PC-9 (cell line): ENCODE results near the gene FADS3. TPM values are rescaled to one million over a fixed set of nuclear protein-coding genes. Genes with fewer than 3 reads are reported as not detected.

ENCODE experiments used
- BruUV-seq: library from RNA; stranded (reverse); fragments of 400-500 nt; replicated peaks from 2 replicates; lab custom pipeline; 2021; lab: Mats Ljungman, UMichigan
- CTCF ChIA-PET: fragments of 300-600 bp; sonication (Branson Sonifier 250); formaldehyde crosslinking; loops from one replicate; lab custom pipeline; 2022; ENCODE audit warnings: antibody characterized with exemption; lab: Charles Lee
- POLR2A ChIA-PET: fragments of 300-600 bp; sonication (Branson Sonifier 250); formaldehyde crosslinking; loops from one replicate; lab custom pipeline; 2022; ENCODE audit warnings: antibody characterized with exemption; ENCODE audit not compliant: unreplicated experiment; lab: Charles Lee
- DNase-seq, 2 experiments: peaks; one replicate each; pipeline versions ENCODE4 v3.0.0 to v3.0.0-alpha.2; 2015 to 2022; ENCODE audit warnings: mixed read lengths in 1 of 2
- H2AFZ ChIP-seq: fragments of 200-600 bp; sonication (generic); 2 replicates; pipeline ENCODE4 v1.8.1; 2017; ENCODE audit warnings: antibody characterized with exemption
- H3F3A ChIP-seq: fragments of 200-600 bp; sonication (generic); 2 replicates; pipeline ENCODE4 v1.8.1; 2017; ENCODE audit warnings: antibody characterized with exemption, mild to moderate bottlenecking, low read depth; ENCODE audit not compliant: insufficient read depth
- H3K27ac ChIP-seq: fragments of 200-600 bp; sonication (generic); 2 replicates; pipeline ENCODE4 v1.6.1; 2016; ENCODE audit warnings: mixed run types
- H3K27me3 ChIP-seq: fragments of 200-600 bp; sonication (generic); 2 replicates; pipeline ENCODE4 v1.6.1; 2016; ENCODE audit warnings: low read depth, mixed run types; ENCODE audit not compliant: insufficient read depth
- H3K36me3 ChIP-seq: fragments of 200-600 bp; sonication (generic); 2 replicates; pipeline ENCODE4 v1.6.1; 2016; ENCODE audit warnings: low read depth, mixed run types
- H3K4me1 ChIP-seq: fragments of 200-600 bp; sonication (generic); replicated peaks from 2 replicates; pipeline ENCODE4 v1.6.1; 2016; ENCODE audit warnings: mixed run types; ENCODE audit not compliant: insufficient read depth
- H3K4me2 ChIP-seq: fragments of 200-600 bp; sonication (generic); 2 replicates; pipeline ENCODE4 v1.6.1; 2017; ENCODE audit warnings: mixed run types
- H3K4me3 ChIP-seq: fragments of 200-600 bp; sonication (generic); 2 replicates; pipeline ENCODE4 v1.6.1; 2016; ENCODE audit warnings: mixed run types
- H3K79me2 ChIP-seq: fragments of 200-600 bp; sonication (generic); 2 replicates; pipeline ENCODE4 v1.6.1; 2017; ENCODE audit warnings: low read depth, mixed run types
- H3K9me2 ChIP-seq: fragments of 200-600 bp; sonication (generic); 2 replicates; pipeline ENCODE4 v1.8.1; 2017; ENCODE audit warnings: mild to moderate bottlenecking; ENCODE audit not compliant: insufficient read depth
- H3K9me3 ChIP-seq: fragments of 200-600 bp; sonication (generic); 2 replicates; pipeline ENCODE4 v1.8.1; 2016; ENCODE audit warnings: low read depth; ENCODE audit not compliant: insufficient read depth
- H4K20me1 ChIP-seq: fragments of 200-600 bp; sonication (generic); 2 replicates; pipeline ENCODE4 v1.8.1; 2017; ENCODE audit not compliant: insufficient read depth
- EZH2 ChIP-seq: fragments of 200-600 bp; sonication (generic); IDR thresholded peaks from 2 replicates; pipeline ENCODE4 v1.8.0; 2017; ENCODE audit warnings: antibody characterized with exemption, low read depth
- intact Hi-C: fragments of 100-400 bp; cut with micrococcal nuclease; formaldehyde crosslinking; loops from one replicate; pipeline ENCODE4 v1.10.0; 2022; ENCODE audit not compliant: unreplicated experiment
- total RNA-seq: library from RNA; stranded (reverse); gene quantifications from 2 replicates; pipeline ENCODE4 v1.2.3, GENCODE V29; 2021
- TF ChIP-seq, protein P1 (sequence below): fragments of 200-600 bp; sonication (generic); conservative IDR thresholded peaks from 2 replicates; pipeline ENCODE4 v1.6.1; 2017; ENCODE audit warnings: mixed run types, antibody characterized with exemption, mild to moderate bottlenecking, moderate library complexity

Gene FADS3
- total RNA-seq, 1 experiment from 2014 or later = 75.5 TPM

- no peaks in the 10 kb centered on the region for H3K79me2 ChIP-seq
- no TSS peak for BruUV-seq
- DNase-seq = no peak
- CTCF ChIA-PET = interaction anchor here (0.6 kb wide), 1 partner anchor 28 kb away, joined by 3 read pairs; no protein-coding TSS in a partner anchor
- H3K27me3 ChIP-seq = no peaks in the 10 kb centered on the region
- POLR2A ChIA-PET = no interaction called here
- no peak overlapping the region for H3K27ac ChIP-seq
- no peaks in the 10 kb centered on the region for H3K4me1 ChIP-seq
- no peak overlapping the region for H3K4me2 ChIP-seq
- TF ChIP-seq, protein P1, sequence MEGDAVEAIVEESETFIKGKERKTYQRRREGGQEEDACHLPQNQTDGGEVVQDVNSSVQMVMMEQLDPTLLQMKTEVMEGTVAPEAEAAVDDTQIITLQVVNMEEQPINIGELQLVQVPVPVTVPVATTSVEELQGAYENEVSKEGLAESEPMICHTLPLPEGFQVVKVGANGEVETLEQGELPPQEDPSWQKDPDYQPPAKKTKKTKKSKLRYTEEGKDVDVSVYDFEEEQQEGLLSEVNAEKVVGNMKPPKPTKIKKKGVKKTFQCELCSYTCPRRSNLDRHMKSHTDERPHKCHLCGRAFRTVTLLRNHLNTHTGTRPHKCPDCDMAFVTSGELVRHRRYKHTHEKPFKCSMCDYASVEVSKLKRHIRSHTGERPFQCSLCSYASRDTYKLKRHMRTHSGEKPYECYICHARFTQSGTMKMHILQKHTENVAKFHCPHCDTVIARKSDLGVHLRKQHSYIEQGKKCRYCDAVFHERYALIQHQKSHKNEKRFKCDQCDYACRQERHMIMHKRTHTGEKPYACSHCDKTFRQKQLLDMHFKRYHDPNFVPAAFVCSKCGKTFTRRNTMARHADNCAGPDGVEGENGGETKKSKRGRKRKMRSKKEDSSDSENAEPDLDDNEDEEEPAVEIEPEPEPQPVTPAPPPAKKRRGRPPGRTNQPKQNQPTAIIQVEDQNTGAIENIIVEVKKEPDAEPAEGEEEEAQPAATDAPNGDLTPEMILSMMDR = no peak
- no peak for TF ChIP-seq EZH2
- no peak overlapping the region for H3K4me3 ChIP-seq
- no peak overlapping the region for H2AFZ ChIP-seq
- no peaks in the 10 kb centered on the region for H4K20me1 ChIP-seq
- H3K36me3 ChIP-seq = no peaks in the 10 kb centered on the region
- intact Hi-C loops = no loop called here
- H3F3A ChIP-seq = no peaks in the 10 kb centered on the region
- H3K9me3 ChIP-seq = no peaks in the 10 kb centered on the region
- H3K9me2 ChIP-seq = no peaks in the 10 kb centered on the region
These were observed 42.7 kb downstream of the FADS3 start for GRCh38 chr11:61848631-61849030.

DNA sequence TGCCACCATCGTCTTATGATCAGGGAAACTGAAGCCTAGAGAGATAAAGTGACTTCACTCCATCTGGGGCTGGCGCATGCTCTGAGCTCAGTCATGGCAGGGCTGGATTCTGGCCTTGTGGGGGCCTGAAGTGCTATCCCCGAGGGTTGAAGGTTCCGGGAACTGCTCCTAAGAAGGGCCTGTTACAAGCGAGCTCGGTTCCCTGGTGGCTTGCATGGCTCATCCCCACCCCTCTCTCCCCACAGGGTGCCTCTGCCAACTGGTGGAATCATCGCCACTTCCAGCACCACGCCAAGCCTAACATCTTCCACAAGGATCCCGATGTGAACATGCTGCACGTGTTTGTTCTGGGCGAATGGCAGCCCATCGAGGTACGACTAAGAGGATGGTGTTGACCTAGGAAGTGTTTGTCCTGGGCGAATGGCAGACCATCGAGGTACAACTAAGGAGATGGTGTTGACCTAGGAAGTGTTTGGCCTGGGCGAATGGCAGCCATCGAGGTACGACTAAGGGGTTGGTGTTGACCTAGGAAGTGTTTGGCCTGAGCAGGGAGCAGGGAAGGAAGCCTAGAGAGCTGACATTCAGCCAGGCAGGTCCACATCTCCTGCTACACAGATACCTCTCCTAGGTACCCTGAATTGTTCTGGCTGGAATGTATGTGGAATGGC is 43.3 kb downstream of the FADS3 start:
- DNase-seq = no peak
- Histone ChIP-seq H3K36me3 (no peaks in the 10 kb centered on the region), H3K4me3 (no peak overlapping the region), H3K9me3 (no peaks in the 10 kb centered on the region), H3K27me3 (no peaks in the 10 kb centered on the region), H3K79me2 (no peaks in the 10 kb centered on the region), H3K9me2 (no peaks in the 10 kb centered on the region), H3K4me1 (no peaks in the 10 kb centered on the region), H3F3A (no peaks in the 10 kb centered on the region), H4K20me1 (no peaks in the 10 kb centered on the region), H3K27ac (no peak overlapping the region), H2AFZ (no peak overlapping the region), H3K4me2 (no peak overlapping the region)
- no peak for TF ChIP-seq EZH2
- TF ChIP-seq, protein P1 = no peak
- ChIA-PET CTCF (interaction anchor here (0.6 kb wide), 1 partner anchor 28 kb away, joined by 3 read pairs; no protein-coding TSS in a partner anchor), POLR2A (no interaction called here)
- BruUV-seq = no TSS peak
- intact Hi-C loops = no loop called here

- CTCF ChIA-PET = no interaction called here
- no peak overlapping the region for H3K4me3 ChIP-seq
- H3K27me3 ChIP-seq = no peaks in the 10 kb centered on the region
- BruUV-seq = no TSS peak
- H3K9me3 ChIP-seq = no peaks in the 10 kb centered on the region
- H3K9me2 ChIP-seq = no peaks in the 10 kb centered on the region
- H3K4me2 ChIP-seq = no peak overlapping the region
- H3F3A ChIP-seq = no peaks in the 10 kb centered on the region
- no peaks in the 10 kb centered on the region for H3K79me2 ChIP-seq
- H4K20me1 ChIP-seq = no peaks in the 10 kb centered on the region
- POLR2A ChIA-PET = no interaction called here
- intact Hi-C loops = no loop called here
- no peaks in the 10 kb centered on the region for H3K36me3 ChIP-seq
- H3K4me1 ChIP-seq = no peaks in the 10 kb centered on the region
- no peak overlapping the region for H3K27ac ChIP-seq
- TF ChIP-seq EZH2 = no peak
- TF ChIP-seq, protein P1 = no peak
- no peak for DNase-seq
- H2AFZ ChIP-seq = no peak overlapping the region
These were observed 44.9 kb downstream of the FADS3 start for GRCh38 chr11:61846362-61847020.
